Effector CD8-positive, alpha-beta T cell (primary cell): ENCODE measurements around the gene N4BP2L1.
"Not testable (repeated sequence)": the region's sequence is repeated elsewhere in the genome, so short reads cannot be mapped to it uniquely, and the experiment has no call there.

Experiments
- DNase-seq: peaks from one replicate; lab custom pipeline; 2025; lab: John Stamatoyannopoulos, UW

Gene N4BP2L1

DNA sequence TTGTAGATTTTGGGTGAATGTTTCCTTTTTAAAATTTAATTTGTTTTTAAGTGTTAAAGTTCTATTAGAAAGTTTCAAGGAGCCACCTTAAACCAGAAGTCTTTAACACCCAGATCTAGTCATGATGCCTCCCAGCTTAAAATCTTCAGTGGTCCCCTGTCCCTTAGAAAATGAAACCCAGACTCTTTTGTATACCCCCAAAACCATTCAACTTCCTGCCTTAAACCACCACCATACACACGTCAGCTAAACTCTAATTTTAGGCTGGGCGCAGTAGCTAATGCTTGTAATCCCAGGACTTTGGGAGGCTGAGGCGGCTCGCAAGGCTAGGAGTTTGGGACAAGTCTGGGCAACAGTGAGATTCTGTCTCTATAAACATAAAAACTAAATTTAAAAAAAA is 37.9 kb downstream of the N4BP2L1 start:
- no peak for DNase-seq

DNA sequence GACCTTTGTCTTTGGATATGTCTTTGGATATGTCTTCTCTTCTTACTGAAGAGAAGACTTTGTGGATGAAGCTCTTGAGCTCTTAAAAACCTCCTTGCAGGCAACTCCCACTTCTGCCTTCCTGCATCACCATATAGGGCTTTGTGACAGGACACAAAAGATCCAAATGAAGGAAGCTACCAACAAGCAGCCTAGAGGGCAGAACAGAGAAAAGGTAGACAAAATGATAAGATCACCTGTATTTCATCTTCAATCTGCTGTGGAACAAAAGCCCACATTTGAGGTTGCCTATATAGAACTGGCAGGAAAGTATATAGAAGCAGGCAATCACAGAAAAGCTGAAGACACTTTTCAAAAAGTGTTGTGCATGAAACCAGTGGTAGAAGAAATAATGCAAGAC is 42.5 kb downstream of the N4BP2L1 start:
- DNase-seq, result no peak

DNA sequence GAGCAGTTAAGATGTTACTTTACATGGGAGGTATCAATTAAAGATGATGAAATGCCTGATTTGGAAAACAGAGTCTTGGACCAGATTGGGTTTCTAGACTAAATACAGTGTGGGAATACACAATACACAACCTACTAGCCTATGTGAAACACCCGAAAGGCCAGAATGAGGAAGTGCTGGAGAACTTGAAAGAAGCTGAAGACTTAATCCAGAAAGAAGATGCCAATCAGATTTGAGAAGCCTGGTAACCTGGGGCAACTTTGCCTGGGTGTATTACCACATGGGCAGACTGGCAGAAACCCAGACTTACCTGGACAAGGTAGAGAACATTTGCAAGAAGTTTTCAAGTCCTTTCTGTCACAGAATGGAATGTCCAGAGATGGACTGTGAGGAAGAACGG is 43.2 kb downstream of the N4BP2L1 start:
- no peak for DNase-seq

DNA sequence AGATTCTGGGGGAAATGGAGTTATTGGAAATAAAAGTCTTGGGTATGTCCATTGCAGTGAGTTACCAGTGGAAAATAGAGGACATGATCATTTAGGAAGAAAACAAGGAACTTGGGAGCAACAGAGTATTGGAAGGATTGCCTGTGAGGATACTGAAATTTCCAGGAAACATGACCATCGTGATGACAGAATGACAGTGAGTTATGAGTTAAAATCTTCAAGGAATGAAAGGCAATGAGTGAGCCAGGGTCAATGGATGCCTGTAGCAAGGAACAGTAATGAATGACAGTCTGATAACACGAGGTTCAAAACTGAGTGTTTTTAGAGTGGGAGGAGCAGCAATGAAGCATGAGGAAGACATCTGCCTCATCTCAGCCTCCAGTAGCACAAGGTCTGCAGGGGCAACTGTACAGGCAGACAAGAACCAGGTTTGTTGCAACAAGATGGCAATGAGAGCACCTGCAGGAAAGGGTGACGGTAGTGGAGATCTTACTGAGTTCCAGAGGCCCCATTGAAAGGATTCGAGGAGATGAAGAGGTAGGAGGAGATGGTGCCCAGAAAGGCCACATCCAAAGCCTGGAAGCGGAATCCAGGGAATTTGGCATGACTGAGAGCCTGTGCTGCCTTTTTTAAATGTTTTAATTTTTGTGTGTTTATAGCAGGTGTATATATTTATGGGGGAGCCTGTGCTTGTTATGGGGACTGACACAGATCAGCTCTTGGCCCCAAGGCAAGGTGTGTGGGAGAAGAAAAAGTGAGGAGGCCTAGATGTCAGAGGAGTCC is 43.9 kb downstream of the N4BP2L1 start:
- DNase-seq, result no peak

DNA sequence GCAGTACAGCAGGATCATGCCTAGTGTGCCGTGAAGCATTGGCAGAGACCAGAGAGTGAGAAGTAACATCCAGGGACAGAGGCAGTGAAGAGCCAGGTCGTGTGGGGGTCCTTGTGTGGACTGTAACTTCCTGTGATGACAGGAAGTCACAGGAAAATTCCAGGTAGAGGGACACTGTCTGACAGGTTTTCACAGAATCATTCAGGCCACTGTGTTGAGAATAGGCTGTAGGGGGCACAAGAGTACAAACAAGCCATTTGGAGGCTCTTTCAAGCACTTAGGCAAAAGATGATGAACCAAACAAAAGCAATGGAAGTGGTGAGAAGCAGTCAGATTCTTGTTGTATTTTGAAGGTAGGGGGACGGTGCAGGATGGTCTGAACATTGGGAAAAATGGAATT is 46.4 kb downstream of the N4BP2L1 start:
- DNase-seq, result no peak

DNA sequence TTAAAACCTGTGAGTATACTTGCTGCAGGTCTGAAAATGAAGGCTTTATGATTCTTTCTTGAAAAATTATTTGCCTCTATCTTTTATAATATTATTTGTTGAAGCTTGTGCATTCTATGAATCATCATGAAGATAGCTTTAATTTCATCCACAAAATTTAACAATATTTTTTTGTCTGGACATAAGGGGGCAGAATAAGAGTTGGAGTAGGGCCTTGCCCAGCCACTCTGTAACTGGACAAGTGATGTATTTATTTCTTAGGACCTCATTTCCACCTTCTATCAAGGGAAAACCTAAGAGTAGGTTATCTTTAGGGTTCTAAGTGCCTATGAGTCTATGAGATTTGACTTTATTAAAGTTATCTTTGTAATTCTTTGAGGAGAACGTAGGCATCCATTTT is 49.9 kb downstream of the N4BP2L1 start:
- no peak for DNase-seq

DNA sequence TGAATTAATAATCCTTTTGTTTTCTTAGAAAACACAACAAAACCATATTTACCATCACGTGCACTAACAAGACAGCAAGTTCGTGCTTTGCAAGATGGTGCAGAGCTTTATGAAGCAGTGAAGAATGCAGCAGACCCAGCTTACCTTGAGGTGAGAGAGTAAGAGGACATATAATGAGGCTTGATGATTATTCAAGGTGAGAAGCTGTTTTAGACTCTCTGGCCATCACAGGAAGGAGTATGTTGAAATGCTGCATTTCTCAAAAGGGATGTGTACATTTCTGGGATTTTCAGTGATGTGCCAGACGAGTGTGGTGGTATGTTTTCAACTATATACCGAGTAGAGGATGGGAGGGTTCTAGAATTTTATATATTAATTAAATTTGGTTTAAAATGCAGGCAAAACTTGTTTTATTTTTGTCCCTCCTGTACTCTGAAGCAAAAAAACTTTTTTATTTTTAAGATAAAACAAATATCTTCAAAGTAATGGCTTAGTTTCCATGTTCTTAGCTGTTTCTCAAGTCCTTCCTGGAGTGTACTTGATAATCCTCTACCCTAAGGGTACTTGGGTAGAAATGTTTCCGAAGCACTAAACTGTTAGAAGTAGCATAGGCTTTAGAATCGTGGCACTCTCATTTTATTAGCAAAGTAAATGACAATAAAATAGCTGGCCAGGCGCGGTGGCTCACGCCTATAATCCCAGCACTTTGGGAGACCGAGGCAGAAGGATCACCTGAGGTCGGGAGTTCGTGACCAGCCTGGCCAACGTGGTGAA is 51.1 kb downstream of the N4BP2L1 start:
- DNase-seq, result no peak

DNA sequence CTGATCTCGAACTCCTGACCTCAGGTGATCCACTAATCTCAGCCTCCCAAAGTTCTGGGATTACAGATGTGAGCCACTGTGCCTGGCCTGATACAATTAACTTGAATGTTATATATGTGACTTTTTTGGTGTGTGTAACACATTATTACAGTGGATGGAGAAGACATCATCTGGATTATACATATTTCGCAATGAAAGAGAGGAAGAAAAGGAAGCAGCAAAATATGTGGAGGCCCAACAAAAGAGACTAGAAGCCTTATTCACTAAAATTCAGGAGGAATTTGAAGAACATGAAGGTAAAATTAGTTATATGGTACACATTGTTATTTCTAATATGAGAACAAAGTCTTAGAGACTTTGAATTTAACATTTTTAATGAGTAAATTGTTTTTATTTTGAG is 57.1 kb downstream of the N4BP2L1 start:
- no peak for DNase-seq

DNA sequence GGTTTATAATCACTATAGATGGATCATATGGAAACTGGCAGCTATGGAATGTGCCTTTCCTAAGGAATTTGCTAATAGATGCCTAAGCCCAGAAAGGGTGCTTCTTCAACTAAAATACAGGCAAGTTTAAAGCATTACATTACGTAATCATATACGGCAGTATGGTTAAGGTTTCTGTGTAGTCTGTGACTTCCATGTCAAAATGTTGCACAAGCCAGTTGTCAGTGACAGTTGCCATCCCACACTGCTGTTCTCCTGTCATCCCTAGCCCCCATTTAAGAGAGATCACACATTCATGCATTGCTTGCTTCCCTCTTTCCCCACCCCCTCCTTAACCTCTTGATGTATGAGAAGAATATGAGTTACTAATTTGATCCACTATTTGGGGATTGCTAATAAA is 65.4 kb downstream of the N4BP2L1 start:
- DNase-seq, result no peak

DNA sequence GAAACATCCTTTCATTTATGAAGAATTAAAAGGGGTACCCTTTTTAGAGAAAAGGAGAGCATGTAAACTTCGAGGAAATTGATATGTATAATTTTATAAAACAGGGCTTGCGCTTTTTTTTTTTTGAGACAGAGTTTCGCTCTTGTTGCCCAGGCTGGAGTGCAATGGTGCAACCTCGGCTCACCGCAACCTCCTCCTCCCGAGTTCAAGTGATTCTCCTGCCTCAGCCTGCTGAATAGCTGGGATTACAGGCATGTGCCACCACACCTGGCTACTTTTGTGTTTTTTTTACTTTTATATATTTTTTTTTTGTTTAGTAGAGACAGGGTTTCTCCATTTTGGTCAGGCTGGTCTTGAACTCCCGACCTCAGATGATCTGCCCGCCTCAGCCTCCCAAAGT is 72.0 kb downstream of the N4BP2L1 start:
- not testable (repeated sequence) for DNase-seq

DNA sequence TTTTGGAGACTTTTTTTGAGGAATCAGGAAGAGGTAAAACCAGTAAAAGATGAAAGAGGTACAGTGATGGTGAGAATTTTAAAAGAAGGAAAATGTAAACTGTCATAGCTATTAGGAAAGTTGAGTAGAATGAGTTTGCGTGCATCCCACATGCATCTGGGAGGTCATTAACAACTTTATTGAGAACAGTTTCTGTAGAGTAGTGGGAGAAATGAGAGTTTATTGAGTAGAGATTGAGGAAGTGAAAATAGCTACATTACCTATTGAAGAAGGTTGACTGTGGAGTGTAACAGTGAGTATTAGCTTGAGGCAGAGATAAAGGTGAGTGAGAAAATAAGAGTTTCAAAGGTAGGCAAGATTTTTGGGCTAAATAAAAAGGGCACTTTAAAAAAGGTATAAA is 73.9 kb downstream of the N4BP2L1 start:
- DNase-seq, result no peak

DNA sequence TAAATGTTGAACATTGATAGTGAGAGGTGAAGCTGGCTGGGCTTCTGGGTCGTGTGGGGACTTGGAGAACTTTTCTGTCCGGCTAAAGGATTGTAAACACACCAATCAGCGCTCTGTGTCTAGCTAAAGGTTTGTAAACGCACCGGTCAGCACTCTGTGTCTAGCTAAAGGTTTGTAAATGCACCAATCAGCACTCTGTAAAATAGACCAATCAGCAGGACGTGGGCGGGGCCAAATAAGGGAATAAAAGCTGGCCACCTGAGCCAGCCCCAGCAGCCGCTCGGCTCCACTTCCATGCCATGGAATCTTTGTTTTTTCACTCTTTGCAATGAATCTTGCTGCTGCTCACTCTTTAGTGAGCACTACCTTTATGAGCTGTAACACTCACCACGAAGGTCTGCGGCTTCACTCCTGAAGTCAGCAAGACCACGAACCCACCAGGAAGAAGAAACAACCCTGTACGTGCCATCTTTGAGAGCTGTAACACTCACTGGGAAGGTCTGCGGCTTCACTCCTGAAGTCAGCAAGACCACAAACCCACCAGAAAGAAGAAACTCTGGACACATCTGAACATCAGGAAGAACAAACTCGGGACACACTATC is 77.0 kb downstream of the N4BP2L1 start:
- not testable (repeated sequence) for DNase-seq
